LNCaP clone FGC (cell line): ENCODE measurements around the gene FAM24B.

ENCODE experiments used
- DNase-seq: peaks from one replicate; pipeline ENCODE4 v3.0.0-alpha.2; 2011; ENCODE audit warnings: low read depth
- H3K4me3 ChIP-seq: 2 replicates; pipeline ENCODE4 v1.5.1; 2011; ENCODE audit warnings: mild to moderate bottlenecking, low read depth, low read length, control low read depth
- TF ChIP-seq, protein P1 (sequence below): IDR thresholded peaks from 2 replicates; pipeline ENCODE4 v1.5.1; 2012; ENCODE audit warnings: mild to moderate bottlenecking; ENCODE audit not compliant: control insufficient read depth, insufficient read depth; ENCODE audit errors: extremely low read depth

Gene FAM24B

DNA sequence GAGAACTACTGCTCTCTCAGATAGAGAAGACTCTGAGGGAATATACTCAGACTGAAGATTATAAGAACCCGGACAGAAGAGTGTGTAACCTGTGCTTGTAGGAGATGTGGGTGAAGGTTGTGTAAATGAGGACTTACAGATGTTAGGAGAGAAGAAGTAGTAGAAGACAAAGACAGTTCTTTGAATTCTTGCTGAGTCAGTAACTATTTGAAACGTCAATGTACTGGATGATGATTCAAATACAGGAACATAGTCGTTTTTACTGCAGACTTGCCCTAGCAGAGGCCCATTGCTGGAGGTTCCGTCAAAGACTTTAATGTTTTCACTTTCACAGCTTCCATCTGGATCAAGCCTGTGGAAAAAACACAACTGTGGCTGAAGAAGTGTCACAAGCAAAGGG lies 40.5 kb downstream of the FAM24B start:
- TF ChIP-seq, protein P1, sequence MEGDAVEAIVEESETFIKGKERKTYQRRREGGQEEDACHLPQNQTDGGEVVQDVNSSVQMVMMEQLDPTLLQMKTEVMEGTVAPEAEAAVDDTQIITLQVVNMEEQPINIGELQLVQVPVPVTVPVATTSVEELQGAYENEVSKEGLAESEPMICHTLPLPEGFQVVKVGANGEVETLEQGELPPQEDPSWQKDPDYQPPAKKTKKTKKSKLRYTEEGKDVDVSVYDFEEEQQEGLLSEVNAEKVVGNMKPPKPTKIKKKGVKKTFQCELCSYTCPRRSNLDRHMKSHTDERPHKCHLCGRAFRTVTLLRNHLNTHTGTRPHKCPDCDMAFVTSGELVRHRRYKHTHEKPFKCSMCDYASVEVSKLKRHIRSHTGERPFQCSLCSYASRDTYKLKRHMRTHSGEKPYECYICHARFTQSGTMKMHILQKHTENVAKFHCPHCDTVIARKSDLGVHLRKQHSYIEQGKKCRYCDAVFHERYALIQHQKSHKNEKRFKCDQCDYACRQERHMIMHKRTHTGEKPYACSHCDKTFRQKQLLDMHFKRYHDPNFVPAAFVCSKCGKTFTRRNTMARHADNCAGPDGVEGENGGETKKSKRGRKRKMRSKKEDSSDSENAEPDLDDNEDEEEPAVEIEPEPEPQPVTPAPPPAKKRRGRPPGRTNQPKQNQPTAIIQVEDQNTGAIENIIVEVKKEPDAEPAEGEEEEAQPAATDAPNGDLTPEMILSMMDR = no peak
- H3K4me3 ChIP-seq = no peak overlapping the region
- DNase-seq = no peak

GRCh38 chr10:122835908-122836307 lies 43.5 kb downstream of the FAM24B start:
- no peak for DNase-seq
- TF ChIP-seq, protein P1 = no peak
- H3K4me3 ChIP-seq = no peak overlapping the region

- no peak for DNase-seq
Observed at GRCh38 chr10:122830965-122831353, 48.4 kb downstream of the FAM24B start.

DNA sequence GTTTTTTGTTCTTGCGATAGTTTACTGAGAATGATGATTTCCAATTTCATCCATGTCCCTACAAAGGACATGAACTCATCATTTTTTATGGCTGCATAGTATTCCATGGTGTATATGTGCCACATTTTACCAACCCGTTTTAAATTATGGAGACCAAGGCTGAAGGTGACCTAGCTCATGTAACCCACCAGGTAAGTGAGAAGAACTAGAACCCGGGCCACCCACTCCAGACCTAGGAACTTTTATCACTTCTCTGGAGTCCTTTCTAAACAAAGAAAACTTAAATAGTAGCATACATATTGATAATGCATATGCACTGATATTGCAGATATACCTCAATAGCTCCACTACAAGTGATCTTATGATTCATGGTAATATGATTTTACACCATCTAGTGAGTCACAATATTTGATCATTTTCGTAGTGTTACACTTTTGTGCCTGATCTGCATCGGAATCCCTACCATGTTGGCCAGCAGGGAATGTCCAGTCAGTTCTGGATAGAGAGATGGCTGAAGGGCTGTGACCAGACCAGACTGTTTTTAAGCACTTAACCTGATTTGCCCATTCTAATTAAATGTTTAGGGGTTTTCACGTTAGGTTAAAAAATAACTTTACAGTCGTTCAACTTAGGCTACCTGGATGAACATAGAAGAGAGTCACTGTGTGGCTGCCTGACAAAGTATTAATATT lies 49.0 kb downstream of the FAM24B start:
- TF ChIP-seq, protein P1 = no peak
- no peak for DNase-seq
- no peak overlapping the region for H3K4me3 ChIP-seq

More at GRCh38 chr10:122830965-122831353, 48.4 kb downstream of the FAM24B start:
- TF ChIP-seq, protein P1 = no peak
- H3K4me3 ChIP-seq = no peak overlapping the region

DNA sequence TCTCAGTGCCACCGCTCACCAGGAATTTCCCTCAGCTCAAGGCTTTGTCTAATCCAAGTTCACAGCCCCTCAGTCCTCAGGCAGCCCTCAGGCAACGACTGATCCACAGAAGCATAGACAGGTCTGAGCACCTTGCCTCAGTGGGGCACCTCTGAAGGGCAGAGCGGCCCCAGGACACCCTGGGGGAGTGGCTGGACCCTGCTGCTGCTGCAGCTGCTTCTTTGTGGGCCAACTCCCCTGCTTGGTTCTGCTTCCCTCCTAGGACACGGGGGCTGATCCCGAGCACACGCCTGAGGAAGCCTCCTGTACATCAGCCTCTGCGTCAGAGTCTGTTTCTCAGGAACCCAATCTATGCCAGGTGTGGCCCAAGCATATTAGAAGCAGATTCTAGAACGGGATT lies 49.9 kb downstream of the FAM24B start:
- no peak for DNase-seq
- TF ChIP-seq, protein P1 = no peak
- no peak overlapping the region for H3K4me3 ChIP-seq

GRCh38 chr10:122828716-122829255 lies 50.6 kb downstream of the FAM24B start:
- no peak overlapping the region for H3K4me3 ChIP-seq
- TF ChIP-seq, protein P1 = no peak
- no peak for DNase-seq

DNA sequence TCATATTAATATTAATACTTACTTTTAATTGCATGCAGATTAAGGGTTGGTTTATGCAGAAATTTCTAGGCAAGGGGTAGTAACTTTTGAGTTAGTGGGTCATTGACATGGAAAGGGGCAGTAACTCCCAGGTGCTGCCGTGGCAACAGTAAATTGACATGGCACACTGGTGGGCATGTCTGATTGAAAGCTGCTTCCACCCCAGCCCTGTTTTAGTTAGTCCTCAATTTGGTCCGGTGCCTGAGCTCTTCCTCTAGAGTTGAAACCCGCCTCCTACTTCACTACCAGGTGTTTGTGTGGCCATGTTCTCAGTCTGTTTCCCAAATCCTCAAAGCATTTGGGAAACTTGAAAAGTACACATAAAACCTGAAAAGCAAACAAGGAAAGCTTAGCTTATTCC lies 52.1 kb downstream of the FAM24B start:
- no peak for DNase-seq
- H3K4me3 ChIP-seq = no peak overlapping the region
- TF ChIP-seq, protein P1 = no peak
